Esophagus squamous epithelium (tissue), 4 donors: Measurements from ENCODE around the gene EFCAB8.

Source experiments
- POLR2A ChIP-seq, 4 donors: fragments of 450-650 bp; IDR thresholded peaks; one replicate each; pipeline ENCODE4 v1.6.1; 2017; ENCODE audit warnings: antibody characterized with exemption in 4 of 4, mild to moderate bottlenecking in 4 of 4, moderate library complexity in 3 of 4
- TF ChIP-seq, protein P1 (sequence below), 6 experiments: fragments of 450-650 bp in 4 of 6; fragments of 200-600 bp in 2 of 6; sonication (generic) in 2 of 6; IDR thresholded peaks; one replicate each; pipeline ENCODE4 v1.5.1; 2016 to 2019; ENCODE audit warnings: antibody characterized with exemption in 6 of 6, mild to moderate bottlenecking in 4 of 6, moderate library complexity in 4 of 6

GRCh38 chr20:32985596-32985995 lies 126.9 kb downstream of the EFCAB8 start:
- TF ChIP-seq, protein P1, sequence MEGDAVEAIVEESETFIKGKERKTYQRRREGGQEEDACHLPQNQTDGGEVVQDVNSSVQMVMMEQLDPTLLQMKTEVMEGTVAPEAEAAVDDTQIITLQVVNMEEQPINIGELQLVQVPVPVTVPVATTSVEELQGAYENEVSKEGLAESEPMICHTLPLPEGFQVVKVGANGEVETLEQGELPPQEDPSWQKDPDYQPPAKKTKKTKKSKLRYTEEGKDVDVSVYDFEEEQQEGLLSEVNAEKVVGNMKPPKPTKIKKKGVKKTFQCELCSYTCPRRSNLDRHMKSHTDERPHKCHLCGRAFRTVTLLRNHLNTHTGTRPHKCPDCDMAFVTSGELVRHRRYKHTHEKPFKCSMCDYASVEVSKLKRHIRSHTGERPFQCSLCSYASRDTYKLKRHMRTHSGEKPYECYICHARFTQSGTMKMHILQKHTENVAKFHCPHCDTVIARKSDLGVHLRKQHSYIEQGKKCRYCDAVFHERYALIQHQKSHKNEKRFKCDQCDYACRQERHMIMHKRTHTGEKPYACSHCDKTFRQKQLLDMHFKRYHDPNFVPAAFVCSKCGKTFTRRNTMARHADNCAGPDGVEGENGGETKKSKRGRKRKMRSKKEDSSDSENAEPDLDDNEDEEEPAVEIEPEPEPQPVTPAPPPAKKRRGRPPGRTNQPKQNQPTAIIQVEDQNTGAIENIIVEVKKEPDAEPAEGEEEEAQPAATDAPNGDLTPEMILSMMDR (IDR thresholded peaks at IDR 0.05) = no peak
- no peak for TF ChIP-seq POLR2A (IDR thresholded peaks at IDR 0.05)
